ENCODE measurements around the gene EIF4H.
A peak's percentile ranks its signal among the peaks of the same experiment; 100 is the strongest.

DNA sequence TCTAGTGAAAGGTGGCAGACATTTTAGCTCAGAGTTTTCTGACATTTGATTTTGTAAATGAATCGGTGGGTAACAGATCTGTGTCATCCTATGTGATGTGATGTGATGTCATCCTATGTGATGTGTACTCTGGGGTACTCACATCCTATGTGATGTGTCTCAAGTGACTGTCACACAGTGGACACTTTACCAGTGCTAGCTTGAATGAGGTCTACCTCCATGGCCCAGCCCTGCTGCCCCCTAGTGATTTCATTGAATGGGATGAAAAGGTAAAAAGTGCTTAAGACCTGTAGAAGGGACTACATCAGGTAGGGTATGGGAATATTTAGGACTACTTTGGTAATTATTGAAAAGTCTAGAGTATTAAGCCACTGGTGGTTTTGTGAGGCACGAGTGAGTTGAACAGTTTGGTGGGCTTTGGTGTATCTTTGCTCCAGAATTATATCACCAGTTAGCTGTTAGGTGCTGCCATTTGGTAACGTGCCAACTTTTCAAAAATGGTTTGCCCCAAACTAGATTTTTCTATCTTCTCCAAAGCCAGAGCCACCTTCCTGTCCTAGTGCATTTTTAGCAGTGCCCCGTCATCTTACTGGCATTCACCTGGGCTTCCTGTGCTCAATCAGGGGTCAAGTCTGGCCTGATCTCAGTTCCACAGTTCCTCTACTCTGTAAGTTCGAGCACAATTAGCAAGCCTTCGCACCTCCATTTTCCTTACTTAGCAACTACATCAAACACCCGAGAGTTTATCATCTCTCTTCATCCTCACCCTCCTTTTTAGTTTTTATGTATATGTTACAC lies 9.7 kb downstream of the EIF4H start:
- TF ChIP-seq EZH2 (IDR thresholded peaks at IDR 0.05; ENCODE audit: borderline replicate concordance, low read length): no peak
- TF ChIP-seq CTCF (IDR thresholded peaks at IDR 0.05; ENCODE audit: low read length): peak; percentile 88

Data from OCI-LY1 (cell line).